Amygdala (tissue), 56 donors: ENCODE measurements around the gene RPL14.
"Not testable (repeated sequence)": the region's sequence is repeated elsewhere in the genome, so short reads cannot be mapped to it uniquely, and the experiment has no call there.

Experiments used
- DNase-seq, 56 donors: peaks; one replicate each; lab custom pipeline; 2025; lab: John Stamatoyannopoulos, UW

Gene RPL14

GRCh38 chr3:40461161-40461560 is 4.0 kb downstream of the RPL14 start:
- DNase-seq, result no peak

- not testable (repeated sequence) for DNase-seq
These were observed 5.7 kb downstream of the RPL14 start for GRCh38 chr3:40462838-40463237.

GRCh38 chr3:40463579-40463978 is 6.4 kb downstream of the RPL14 start:
- no peak for DNase-seq

- no peak for DNase-seq
These were observed 7.4 kb downstream of the RPL14 start for GRCh38 chr3:40464339-40465110.

GRCh38 chr3:40465111-40465407 is 7.9 kb downstream of the RPL14 start:
- DNase-seq, result no peak

GRCh38 chr3:40465456-40465855 is 8.3 kb downstream of the RPL14 start:
- no peak for DNase-seq

- no peak for DNase-seq
These were observed 10.9 kb downstream of the RPL14 start for GRCh38 chr3:40468018-40468417.

- no peak for DNase-seq
These were observed 13.6 kb downstream of the RPL14 start for GRCh38 chr3:40470701-40471100.

- peak in 52 of 56 donors; percentile 2 to 68 (median 37) for DNase-seq
These were observed 19.6 kb downstream of the RPL14 start, which contains the start of gene ZNF619 for GRCh38 chr3:40476478-40477470. Gene ZNF619 (plus strand): TSS chr3:40477122. CDS start chr3:40477980, 858 bp downstream.

- peak in 8 of 56 donors; percentile 1 to 28 (median 6) for DNase-seq
These were observed 20.5 kb downstream of the RPL14 start for GRCh38 chr3:40477666-40478065.

GRCh38 chr3:40487172-40487571 is 30.0 kb downstream of the RPL14 start:
- DNase-seq, result no peak

GRCh38 chr3:40490916-40491315 is 33.8 kb downstream of the RPL14 start:
- no peak for DNase-seq

- no peak for DNase-seq
These were observed 37.6 kb downstream of the RPL14 start for GRCh38 chr3:40494698-40495097.

GRCh38 chr3:40497288-40497687 is 40.1 kb downstream of the RPL14 start:
- DNase-seq, result no peak

- no peak for DNase-seq
These were observed 42.8 kb downstream of the RPL14 start for GRCh38 chr3:40499952-40500351.

GRCh38 chr3:40502034-40502433 is 44.9 kb downstream of the RPL14 start:
- no peak for DNase-seq

GRCh38 chr3:40504636-40505430 is 47.7 kb downstream of the RPL14 start:
- DNase-seq, result no peak

GRCh38 chr3:40505599-40506462 is 48.7 kb downstream of the RPL14 start, which contains the start of gene ZNF620:
Gene ZNF620 (plus strand): TSS chr3:40506039. CDS start chr3:40506353, 314 bp downstream.
- peak in 55 of 56 donors; percentile 18 to 81 (median 64) for DNase-seq

- peak in 5 of 56 donors; percentile 2 to 21 (median 11) for DNase-seq
These were observed 54.0 kb downstream of the RPL14 start for GRCh38 chr3:40511031-40511718.
